Endothelial cell of umbilical vein (primary cell): ENCODE results near the gene WNT16. TPM values are rescaled to one million over a fixed set of nuclear protein-coding genes. Genes with fewer than 3 reads are reported as not detected.
"Not testable (repeated sequence)": the region's sequence is repeated elsewhere in the genome, so short reads cannot be mapped to it uniquely, and the experiment has no call there.

Source experiments
- BruUV-seq: library from RNA; stranded (reverse); fragments of 400-500 nt; replicated peaks from 2 replicates; lab custom pipeline; 2021; lab: Mats Ljungman, UMichigan
- CTCF ChIA-PET: fragments of 300-600, 350-600 bp; sonication (Branson Sonifier 250); formaldehyde crosslinking; loops from one replicate; lab custom pipeline; 2021; ENCODE audit warnings: antibody characterized with exemption, inconsistent platforms; lab: Charles Lee
- POLR2A ChIA-PET: fragments of 300-600, 350-600 bp; sonication (Branson Sonifier 250); formaldehyde crosslinking; loops from one replicate; lab custom pipeline; 2021; ENCODE audit warnings: antibody characterized with exemption, inconsistent platforms; lab: Charles Lee
- DNase-seq: peaks from one replicate; pipeline ENCODE4 v3.0.0-alpha.2; 2011; ENCODE audit warnings: low read depth, low spot score
- FAIRE-seq: peaks from 2 replicates; lab custom pipeline; 2011; peaks lifted over from hg19 to GRCh38; lab: Jason Lieb, UNC
- H2AFZ ChIP-seq: 2 replicates; pipeline ENCODE4 v1.6.0; 2012; ENCODE audit warnings: low read depth, low read length, control low read depth, inconsistent platforms
- H3K27ac ChIP-seq: 2 replicates; pipeline ENCODE4 v1.5.1; 2011; ENCODE audit warnings: low read depth, mild to moderate bottlenecking, control low read depth, low read length, moderate library complexity; ENCODE audit not compliant: insufficient read depth
- H3K27me3 ChIP-seq, 2 experiments: 2 replicates each; pipeline versions ENCODE4 v1.6.0 to v1.6.1; 2011; ENCODE audit warnings: low read length in 2 of 2, mixed read lengths in 1 of 2; ENCODE audit not compliant: control insufficient read depth in 2 of 2, insufficient read depth in 2 of 2
- H3K36me3 ChIP-seq, 2 experiments: 2 replicates in 1 of 2; 3 replicates in 1 of 2; pipeline ENCODE4 v1.5.1; 2011; ENCODE audit warnings: low read length in 2 of 2, mild to moderate bottlenecking in 1 of 2, moderate library complexity in 1 of 2; ENCODE audit not compliant: control insufficient read depth in 2 of 2, insufficient read depth in 2 of 2; ENCODE audit errors: extremely low read depth in 1 of 2
- H3K4me1 ChIP-seq: 3 replicates; pipeline ENCODE4 v1.5.1; 2011; ENCODE audit warnings: mild to moderate bottlenecking, low read length; ENCODE audit not compliant: control insufficient read depth, insufficient read depth; ENCODE audit errors: extremely low read depth
- H3K4me2 ChIP-seq: 2 replicates; pipeline ENCODE4 v1.6.1; 2011; ENCODE audit warnings: low read length, control low read depth, mixed read lengths; ENCODE audit not compliant: insufficient read depth
- H3K4me3 ChIP-seq, 3 experiments: fragments of 200-600 bp in 1 of 3; sonication (generic), shearing (Covaris generic) in 1 of 3; replicated peaks in 1 of 3; 2 replicates each; pipeline ENCODE4 v1.5.1; 2011 to 2016; ENCODE audit warnings: control low read depth in 3 of 3, low read length in 3 of 3, mild to moderate bottlenecking in 2 of 3, inconsistent platforms in 1 of 3, low read depth in 1 of 3, moderate library complexity in 1 of 3; ENCODE audit not compliant: insufficient read depth in 1 of 3
- H3K79me2 ChIP-seq: 2 replicates; pipeline ENCODE4 v1.6.0; 2012; ENCODE audit warnings: low read length, inconsistent platforms; ENCODE audit not compliant: control insufficient read depth, insufficient read depth
- H3K9ac ChIP-seq: replicated peaks from 2 replicates; pipeline ENCODE3; 2011; ENCODE audit warnings: low read length, control low read depth; ENCODE audit not compliant: insufficient read depth; ENCODE audit errors: extremely low read depth
- H3K9me1 ChIP-seq: replicated peaks from 3 replicates; pipeline ENCODE4 v1.6.0; 2011; ENCODE audit warnings: mild to moderate bottlenecking, low read length; ENCODE audit not compliant: control insufficient read depth, insufficient read depth; ENCODE audit errors: extremely low read depth
- H3K9me3 ChIP-seq: replicated peaks from 2 replicates; pipeline ENCODE4 v1.5.1; 2012; ENCODE audit warnings: low read length, inconsistent platforms; ENCODE audit not compliant: control insufficient read depth, insufficient read depth
- H4K20me1 ChIP-seq: replicated peaks from 2 replicates; pipeline ENCODE3; 2011; ENCODE audit warnings: mild to moderate bottlenecking, low read length; ENCODE audit not compliant: control insufficient read depth, insufficient read depth; ENCODE audit errors: extremely low read depth
- EZH2 ChIP-seq: IDR thresholded peaks from 2 replicates; pipeline ENCODE4 v1.6.1; 2012; ENCODE audit warnings: borderline replicate concordance, low read depth, mild to moderate bottlenecking, moderate library complexity, low read length, inconsistent platforms; ENCODE audit not compliant: severe bottlenecking
- FOS ChIP-seq: IDR thresholded peaks from 2 replicates; pipeline ENCODE4 v1.6.1; 2011; ENCODE audit warnings: mild to moderate bottlenecking, low read length, moderate library complexity, borderline replicate concordance; ENCODE audit not compliant: insufficient read depth
- GATA2 ChIP-seq: IDR thresholded peaks from 2 replicates; pipeline ENCODE4 v1.7.0; 2011; ENCODE audit warnings: low read depth, mild to moderate bottlenecking, moderate library complexity, mixed read lengths, low read length; ENCODE audit not compliant: insufficient read length, insufficient read depth
- MAX ChIP-seq: IDR thresholded peaks from 2 replicates; pipeline ENCODE4 v1.6.1; 2011; ENCODE audit not compliant: insufficient read depth, insufficient read length
- MYC ChIP-seq: IDR thresholded peaks from one replicate; pipeline ENCODE4 v1.6.1; 2011; ENCODE audit warnings: mild to moderate bottlenecking, low read depth, low read length
- POLR2A ChIP-seq: IDR thresholded peaks from 2 replicates; pipeline ENCODE4 v1.6.1; 2012; ENCODE audit warnings: low read depth, mild to moderate bottlenecking, control low read depth, low read length
- POLR2AphosphoS5 ChIP-seq: IDR thresholded peaks from 2 replicates; pipeline ENCODE4 v1.6.1; 2012; ENCODE audit warnings: low read depth, mild to moderate bottlenecking, control low read depth, low read length, moderate library complexity; ENCODE audit not compliant: insufficient read depth
- dilution Hi-C: fragments of 300-500 bp; cut with MboI; formaldehyde crosslinking; loops from one replicate; pipeline ENCODE4 v1.15.0; 2019; ENCODE audit warnings: low sequenced_read_pairs; ENCODE audit not compliant: extremely low pct_ligation_motif_present
- intact Hi-C: fragments of 100-400 bp; cut with micrococcal nuclease; formaldehyde crosslinking; loops from one replicate; pipeline ENCODE4 v1.10.0; 2022
- polyA plus RNA-seq, 4 experiments: library from polyadenylated mRNA; depleted of rRNA in 3 of 4; stranded (reverse) in 3 of 4; unstranded in 1 of 4; fragments of >200 nt; gene quantifications; 2 replicates each; pipeline versions ENCODE4 v1.2.1 to v1.2.3, GENCODE V29; 2011 to 2012; ENCODE audit warnings: missing spikeins in 1 of 4
- total RNA-seq: library from RNA; stranded (reverse); gene quantifications from 2 replicates; pipeline ENCODE4 v1.2.3, GENCODE V29; 2021

Gene WNT16
- total and polyA plus RNA-seq, 2 donors (not counting 3 experiments of a cell fraction or from before 2014, with no cell fraction given) = not detected

- H4K20me1 ChIP-seq = no peaks in the 10 kb centered on the region
- ChIA-PET POLR2A (no interaction called here), CTCF (no interaction called here)
- H3K27ac ChIP-seq = no peak overlapping the region
- H3K79me2 ChIP-seq = no peaks in the 10 kb centered on the region
- no peak overlapping the region for H3K4me2 ChIP-seq
- FAIRE-seq (no peak), DNase-seq (no peak)
- H3K9ac ChIP-seq = no peak overlapping the region
- intact Hi-C loops = no loop called here
- H3K9me1 ChIP-seq = no peaks in the 10 kb centered on the region
- H3K4me1 ChIP-seq = no peaks in the 10 kb centered on the region
- TF ChIP-seq POLR2A = no peak
- no peak for TF ChIP-seq MAX
- no peak for TF ChIP-seq MYC
- no peak for TF ChIP-seq EZH2
- TF ChIP-seq GATA2 = no peak
- TF ChIP-seq POLR2AphosphoS5 = no peak
- no peak for TF ChIP-seq FOS
- BruUV-seq = no TSS peak
- no peak overlapping the region for H2AFZ ChIP-seq
- H3K36me3 ChIP-seq = no peaks in the 10 kb centered on the region
- H3K27me3 ChIP-seq = peaks cover 0 to 3% of the 10 kb centered on the region in 2 experiments
- no peaks in the 10 kb centered on the region for H3K9me3 ChIP-seq
- dilution Hi-C loops = no loop called here
- no peak overlapping the region for H3K4me3 ChIP-seq
These were observed 14.8 kb upstream of the WNT16 start for GRCh38 chr7:121313793-121314676.

GRCh38 chr7:121315170-121315569 lies 13.6 kb upstream of the WNT16 start:
- H3K9ac ChIP-seq, H3K27me3 ChIP-seq, H3K4me1 ChIP-seq, H3K9me1 ChIP-seq, intact Hi-C loops, POLR2A ChIA-PET, H2AFZ ChIP-seq, H3K79me2 ChIP-seq, H3K4me3 ChIP-seq, dilution Hi-C loops, H3K9me3 ChIP-seq, H3K36me3 ChIP-seq, BruUV-seq, FAIRE-seq, H4K20me1 ChIP-seq, DNase-seq, H3K27ac ChIP-seq, CTCF ChIA-PET, H3K4me2 ChIP-seq: not testable (repeated sequence)
